Stimulated activated CD4-positive, alpha-beta T cell treated with anti-CD3 and anti-CD28 coated beads, Interleukin-1b, Interleukin-23, amount 100 ng/mL, for 24 hours (primary cell): Measurements from ENCODE around the gene LRRC45.

Experiments used
- DNase-seq, 4 experiments: peaks; one replicate each; pipeline ENCODE4 v3.0.0-alpha.2; 2020; ENCODE audit warnings: low read depth in 4 of 4, low spot score in 1 of 4

The LRRC45 gene

DNA sequence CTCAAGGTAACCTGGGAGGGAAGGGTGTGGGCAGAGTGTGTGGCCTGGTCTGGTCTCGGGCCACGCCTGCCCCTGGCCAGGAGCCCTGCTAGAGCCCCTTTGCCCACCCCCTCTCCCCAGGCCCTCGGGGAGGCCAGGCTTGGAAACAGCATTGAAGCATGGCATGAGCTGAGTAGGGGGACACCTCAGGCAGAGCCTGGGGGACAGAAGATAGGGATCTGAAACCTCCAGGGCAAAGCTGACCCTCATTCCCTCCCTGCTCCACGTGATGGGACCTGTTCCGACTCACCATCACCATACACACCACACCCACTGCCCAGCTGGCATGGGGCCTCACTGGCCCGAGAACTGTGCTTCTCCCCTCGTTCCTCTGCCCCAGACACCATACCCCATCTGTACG, 26.0 kb downstream of the LRRC45 start:
- no peak for DNase-seq

DNA sequence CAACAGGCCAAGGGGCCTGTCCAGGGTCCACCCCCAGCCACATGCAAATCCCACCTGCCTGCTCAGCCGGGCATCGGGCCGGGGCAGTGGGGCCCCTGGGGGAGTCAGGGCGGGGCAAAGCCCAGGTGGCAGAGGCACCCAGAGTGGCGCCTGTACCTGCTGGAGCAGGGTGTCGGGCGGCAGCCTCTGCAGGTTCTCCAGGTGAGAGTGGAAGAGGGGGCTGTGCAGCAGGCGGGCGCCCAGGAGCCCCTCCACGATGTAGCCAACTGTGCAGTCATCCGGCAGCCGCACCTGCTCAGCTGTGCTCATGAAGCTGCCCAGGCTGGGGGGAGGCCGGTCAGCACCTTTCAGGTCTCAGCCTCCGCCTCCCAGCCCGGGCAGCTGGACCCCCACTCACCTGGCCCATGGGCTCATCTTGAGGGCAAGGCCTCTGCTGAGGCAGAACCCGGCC, 26.4 kb downstream of the LRRC45 start:
- no peak for DNase-seq

- no peak for DNase-seq
Measured at GRCh38 chr17:82050152-82050760, 27.2 kb downstream of the LRRC45 start.

DNA sequence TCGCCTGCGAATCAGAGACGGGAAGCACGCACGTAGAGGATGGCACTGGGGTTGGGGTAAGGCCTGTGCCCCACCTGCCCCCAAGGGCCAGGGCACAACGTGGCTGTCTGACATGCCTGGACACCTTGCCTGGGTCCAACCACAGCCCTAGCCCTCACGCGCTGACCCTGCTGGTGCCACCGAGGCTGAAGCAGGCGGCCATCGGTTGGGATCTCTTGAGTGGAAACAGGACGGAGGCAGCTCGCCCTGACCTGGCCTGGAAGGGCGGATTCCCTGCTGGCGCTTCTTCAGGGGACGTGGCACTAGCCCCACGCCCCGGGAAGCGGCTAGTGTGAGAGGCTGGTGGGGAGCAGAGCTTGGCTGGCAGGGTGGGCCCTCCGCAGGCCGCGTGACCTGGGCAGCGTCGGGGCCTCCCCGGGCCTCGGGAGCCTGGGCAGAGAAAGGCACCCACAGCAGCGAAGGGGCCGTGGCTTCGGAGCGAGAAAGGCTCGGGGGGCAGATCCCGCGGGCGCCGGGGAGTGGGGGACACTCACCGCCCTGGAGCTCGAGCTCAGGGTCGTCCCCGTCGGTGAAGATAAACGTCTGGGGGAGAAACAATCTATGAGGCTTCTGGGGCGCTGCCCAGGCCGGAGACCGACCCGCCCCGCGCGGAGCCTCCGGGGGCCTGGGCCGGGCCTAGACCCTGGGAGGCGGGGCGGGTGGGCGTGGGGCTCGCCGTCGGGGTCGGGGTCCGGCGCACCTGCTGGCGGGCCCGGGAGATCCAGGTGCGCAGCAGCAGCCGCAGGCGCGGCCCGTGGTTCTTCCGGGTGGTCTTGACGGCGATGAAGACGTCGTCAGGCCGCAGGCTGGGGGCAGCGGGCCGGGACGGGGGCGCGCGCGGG, 27.9 kb downstream of the LRRC45 start:
- DNase-seq, result no peak

- peak; percentile 67 to 84 (median 80) for DNase-seq
Measured at GRCh38 chr17:82051776-82052637, 28.9 kb downstream of the LRRC45 start, which contains the start of the genes GPS1 and RFNG. TSS of gene GPS1 (plus strand) at chr17:82051898. CDS start at chr17:82051932, 34 bp downstream. TSS of gene RFNG (minus strand) at chr17:82051811. CDS start at chr17:82051766, 45 bp downstream.

DNA sequence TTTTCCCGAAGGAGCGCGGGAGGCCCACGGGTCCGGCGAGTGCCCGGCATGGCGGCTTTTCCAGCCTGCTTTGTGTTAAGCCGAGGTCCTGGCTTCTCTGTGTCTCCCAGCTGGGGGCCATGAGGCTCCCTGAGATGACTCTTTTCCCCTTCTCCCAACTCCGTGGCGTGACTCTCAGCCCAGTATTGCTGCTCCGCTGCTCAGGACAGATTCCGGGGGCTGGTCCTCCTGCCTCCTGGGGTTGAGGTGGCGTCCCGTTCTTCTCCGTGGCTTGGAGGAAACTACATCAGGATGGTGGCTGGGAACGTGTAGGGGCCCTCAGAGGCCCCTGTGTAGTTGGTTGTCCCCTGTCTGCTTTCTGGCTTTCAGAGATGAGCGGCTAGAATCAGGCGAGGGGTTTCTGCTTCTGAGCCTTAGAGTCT, 29.5 kb downstream of the LRRC45 start:
- no peak for DNase-seq

DNA sequence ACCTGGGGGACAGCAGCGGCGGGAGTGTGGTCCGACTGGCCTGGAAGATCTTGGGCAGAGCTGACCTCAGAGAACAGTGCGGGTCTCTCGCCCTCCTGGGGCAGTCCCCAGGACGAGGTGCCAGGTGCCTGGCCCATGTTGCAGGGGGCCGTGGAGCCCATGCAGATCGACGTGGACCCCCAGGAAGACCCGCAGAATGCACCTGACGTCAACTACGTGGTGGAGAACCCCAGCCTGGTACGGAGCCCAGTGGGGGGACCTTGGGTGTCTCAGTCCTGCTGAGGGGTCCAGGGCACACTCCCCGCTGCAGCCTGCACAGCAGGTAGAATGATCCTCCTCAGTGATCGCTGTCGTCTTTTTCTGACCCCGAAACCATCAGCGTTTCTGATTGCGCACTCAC, 30.0 kb downstream of the LRRC45 start:
- no peak for DNase-seq

DNA sequence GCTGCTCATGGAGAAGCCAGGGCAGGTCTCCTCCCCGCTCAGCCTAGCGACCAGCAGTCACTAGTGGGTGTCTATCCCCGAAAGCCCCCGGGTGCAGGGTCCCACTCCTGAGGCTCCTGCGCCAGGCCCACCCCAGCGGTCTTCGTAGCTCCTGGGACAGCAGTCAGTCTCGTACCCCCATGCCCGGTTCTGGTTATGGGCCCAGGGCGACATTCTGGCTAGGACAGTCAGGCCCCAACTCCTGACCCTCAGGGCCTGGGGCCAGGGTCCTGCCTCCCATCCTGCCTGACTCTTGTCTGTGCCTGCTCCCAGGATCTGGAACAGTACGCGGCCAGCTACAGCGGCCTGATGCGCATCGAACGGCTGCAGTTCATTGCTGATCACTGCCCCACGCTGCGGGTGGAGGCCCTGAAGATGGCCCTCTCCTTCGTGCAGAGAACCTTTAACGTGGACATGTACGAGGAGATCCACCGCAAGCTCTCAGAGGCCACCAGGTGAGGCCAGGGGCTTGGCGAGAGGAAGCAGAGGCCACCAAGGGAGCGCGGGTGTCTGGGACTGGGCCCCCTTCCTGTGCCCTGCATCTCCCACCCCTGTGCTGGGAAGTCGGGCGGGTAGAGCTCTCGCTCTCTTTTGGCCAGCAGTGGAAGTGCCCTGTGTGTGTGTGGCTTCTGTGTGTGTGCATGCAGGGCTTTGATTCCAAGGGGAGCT, 30.6 kb downstream of the LRRC45 start:
- DNase-seq, result no peak

DNA sequence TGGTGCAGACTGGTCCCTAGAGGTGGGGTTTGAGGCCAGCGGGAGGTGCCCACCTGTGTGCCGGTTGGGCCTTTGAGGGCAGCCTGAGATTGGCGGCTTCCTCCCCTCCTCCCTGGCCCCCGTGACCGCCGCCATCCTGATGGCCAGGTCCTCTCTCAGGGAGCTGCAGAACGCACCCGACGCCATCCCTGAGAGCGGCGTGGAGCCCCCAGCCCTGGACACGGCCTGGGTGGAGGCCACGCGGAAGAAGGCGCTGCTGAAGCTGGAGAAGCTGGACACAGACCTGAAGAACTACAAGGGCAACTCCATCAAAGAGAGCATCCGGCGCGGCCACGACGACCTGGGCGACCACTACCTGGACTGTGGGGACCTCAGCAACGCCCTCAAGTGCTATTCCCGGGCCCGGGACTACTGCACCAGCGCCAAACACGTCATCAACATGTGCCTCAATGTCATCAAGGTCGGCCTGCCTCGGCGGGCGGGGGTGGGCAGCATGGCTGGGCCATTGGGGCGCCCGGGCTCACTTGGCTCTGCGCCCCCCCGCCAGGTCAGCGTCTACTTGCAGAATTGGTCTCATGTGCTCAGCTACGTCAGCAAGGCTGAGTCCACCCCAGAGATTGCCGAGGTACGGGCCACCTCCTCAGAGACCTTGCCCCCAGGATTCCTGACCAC, 31.4 kb downstream of the LRRC45 start:
- no peak for DNase-seq

DNA sequence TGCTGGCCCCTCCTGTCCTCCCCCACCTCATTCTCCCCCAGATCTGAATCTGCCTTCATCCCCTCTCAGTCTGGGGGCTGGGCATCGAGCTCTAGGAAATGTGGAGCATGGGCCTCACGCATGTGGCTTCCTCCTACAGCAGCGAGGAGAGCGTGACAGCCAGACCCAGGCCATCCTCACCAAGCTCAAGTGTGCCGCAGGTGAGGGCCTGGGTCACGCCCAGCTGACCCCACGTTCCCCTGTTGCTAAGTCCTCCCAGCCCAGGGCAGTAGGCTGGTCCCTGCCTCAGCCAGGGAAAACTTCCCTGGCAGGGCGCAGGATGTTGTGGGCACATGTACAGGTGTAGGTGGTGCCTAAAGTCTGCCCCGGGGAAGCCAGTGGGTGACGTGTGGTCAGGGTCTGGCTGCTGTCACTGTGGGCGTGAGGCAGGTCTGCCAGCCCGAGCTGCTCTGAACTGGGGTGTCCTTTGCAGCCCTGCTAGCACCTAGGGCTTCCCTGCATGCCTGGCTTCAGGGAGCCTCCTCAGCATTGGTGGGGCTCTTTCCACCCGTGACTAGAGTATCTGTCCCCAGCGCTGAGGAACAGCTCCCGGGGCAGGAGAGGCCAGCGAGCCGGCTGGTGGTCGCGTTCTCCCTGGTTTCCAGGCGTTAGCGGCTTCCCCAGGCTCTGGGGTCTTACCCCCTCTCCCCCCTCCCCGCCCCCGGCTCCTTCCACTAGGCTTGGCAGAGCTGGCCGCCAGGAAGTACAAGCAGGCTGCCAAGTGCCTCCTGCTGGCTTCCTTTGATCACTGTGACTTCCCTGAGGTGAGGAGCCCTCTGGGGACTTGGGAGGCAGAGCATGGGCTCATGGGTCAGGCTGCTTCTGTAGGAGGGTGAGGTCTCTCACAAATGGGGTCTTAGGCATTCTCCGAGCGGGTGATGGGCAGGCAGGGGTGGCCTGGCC, 32.2 kb downstream of the LRRC45 start:
- DNase-seq, result no peak

DNA sequence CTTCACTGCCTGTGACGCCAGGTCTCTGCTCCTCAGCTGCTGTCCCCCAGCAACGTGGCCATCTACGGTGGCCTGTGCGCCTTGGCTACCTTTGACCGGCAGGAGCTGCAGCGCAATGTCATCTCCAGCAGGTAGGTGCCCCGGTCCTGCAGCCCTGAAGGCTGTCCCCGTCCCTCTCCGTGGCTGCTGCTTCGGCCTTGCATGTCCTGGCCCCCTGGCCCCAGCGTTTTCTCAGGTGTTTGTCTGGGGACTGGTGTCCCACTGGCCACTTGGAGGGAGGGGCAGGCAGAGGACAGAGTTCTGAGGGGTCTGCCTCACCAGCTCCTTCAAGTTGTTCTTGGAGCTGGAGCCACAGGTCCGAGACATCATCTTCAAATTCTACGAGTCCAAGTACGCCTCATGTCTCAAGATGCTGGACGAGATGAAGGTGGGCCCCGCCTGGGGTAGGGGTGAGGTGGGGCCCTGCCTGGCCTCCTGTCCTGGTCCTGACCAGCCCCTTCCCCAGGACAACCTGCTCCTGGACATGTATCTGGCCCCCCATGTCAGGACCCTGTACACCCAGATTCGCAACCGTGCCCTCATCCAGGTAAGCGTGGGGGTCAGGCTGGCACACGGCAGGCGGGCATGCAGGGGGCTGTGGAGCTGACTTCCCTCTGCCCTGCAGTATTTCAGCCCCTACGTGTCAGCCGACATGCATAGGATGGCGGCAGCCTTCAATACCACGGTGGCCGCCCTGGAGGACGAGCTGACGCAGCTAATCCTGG, 33.0 kb downstream of the LRRC45 start:
- no peak for DNase-seq

DNA sequence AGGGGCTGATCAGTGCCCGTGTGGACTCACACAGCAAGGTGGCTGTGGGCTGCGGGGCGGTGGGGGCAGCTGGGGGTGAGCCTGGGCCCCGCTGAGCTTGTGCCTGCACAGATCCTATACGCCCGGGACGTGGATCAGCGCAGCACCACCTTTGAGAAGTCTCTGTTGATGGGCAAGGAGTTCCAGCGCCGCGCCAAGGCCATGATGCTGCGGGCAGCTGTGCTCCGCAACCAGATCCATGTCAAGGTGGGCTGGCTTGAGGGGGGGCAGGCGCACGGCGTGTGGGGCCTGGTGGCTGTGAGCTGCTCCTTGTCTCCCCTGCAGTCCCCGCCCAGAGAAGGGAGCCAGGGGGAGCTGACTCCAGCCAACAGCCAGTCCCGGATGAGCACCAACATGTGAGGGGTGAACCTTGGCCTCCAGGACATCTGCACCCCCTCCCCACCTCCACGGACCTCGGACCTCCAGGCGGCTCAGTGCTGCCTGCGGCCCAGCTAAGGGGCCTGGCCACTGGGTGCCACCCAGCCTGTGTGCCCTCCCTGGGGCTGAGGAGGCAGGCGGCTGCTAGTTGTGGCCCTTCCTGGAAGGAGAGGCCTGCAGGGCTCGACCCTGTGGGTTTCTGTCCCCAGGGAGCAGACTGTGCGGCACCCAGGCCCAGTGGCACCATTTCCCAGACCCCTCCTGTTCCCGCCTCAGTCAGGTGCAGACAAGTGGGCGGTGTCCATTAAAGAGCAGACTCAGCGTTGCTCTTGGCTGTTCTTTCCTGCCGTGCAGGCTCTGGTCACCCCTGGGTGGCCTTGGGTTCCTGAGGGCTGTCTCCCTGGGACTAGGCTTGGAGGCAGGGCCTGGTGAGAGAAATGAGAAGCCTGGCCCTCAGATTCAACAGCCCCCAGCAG, 33.9 kb downstream of the LRRC45 start:
- DNase-seq, result no peak

DNA sequence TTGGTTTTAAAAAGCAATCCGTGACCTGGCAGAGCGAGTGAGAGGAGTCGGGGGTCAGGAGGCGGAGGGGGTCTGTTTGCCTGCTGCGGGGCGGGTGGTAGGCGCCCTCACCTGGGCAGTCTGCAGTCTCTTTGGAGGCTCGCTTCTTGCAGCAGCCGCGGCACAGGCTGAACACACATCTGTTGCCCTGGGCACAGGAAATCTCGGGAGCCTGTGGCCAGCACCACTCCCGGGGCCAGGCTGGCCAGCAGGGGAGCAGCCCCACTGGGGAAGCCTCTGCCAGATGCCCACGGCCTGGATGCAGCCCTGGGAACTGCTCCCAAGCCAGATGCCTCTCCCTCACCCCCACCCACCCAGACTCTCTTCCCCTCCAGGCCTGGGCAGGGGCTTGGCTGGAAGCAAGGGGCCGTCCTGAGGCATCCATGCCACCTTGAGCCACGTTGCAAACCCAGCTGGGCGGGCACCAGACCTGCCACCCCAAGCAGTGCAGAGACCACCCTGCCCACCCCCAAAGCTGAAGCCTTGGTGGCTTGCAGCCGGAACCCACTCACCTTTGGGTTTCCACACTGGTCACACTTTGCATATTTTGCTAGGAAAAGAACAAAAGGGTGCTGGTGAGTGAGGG, 35.2 kb downstream of the LRRC45 start:
- DNase-seq, result no peak

DNA sequence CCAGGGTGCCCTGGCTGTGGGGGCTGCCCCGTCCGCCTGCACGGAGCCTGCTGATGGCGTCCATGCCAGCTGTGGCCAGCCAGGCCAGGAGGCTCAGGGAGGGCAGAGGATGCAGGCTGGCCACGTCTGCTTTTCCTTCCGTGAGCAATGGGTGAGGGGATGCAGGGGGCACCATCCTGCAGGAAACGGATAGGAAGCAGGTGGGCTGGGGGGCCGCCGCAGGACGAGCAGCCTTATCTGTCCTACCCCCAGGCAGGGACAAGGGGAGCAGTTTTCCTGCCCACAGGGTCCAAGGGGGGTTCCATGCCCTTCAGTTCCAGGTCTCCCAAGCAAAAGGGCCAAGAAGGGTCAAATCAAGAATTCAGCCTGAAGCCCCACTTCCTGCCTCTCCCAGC, 35.7 kb downstream of the LRRC45 start:
- no peak for DNase-seq

DNA sequence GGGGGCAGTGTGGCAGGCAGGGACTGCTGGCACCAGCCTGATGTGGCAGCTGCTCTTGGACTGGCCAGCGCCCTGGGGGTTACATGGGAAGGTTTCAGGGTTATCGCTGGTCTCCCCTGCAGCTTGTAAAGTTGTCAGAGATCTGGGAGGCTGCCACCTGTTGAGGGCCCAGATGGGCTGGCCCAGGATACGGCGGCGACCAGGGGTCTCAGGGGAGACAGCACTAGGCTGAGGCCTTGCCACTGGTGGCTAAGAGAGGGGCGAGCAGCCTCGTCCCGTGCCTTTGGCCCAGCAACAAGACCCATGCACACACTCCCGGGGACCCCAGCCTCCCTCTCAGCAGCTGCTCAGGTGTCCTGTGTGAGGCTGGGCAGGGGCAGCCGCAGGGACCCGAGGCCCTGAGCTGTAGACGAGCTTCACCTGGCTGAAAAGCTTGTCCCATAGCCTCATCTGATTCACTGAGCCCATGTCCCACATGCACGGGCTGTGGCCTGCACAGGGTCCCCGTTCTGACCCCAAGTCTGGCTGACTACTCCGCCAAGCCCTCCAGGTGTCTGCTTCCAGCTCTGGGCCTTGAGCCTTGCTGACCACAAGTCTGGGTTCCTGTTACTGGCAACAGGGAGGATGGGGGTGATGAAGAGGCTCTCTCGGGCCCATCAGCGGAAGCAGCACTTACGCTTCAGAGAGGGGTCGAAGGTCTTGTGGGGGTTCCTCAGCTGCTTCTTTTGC, 36.3 kb downstream of the LRRC45 start:
- no peak for DNase-seq

DNA sequence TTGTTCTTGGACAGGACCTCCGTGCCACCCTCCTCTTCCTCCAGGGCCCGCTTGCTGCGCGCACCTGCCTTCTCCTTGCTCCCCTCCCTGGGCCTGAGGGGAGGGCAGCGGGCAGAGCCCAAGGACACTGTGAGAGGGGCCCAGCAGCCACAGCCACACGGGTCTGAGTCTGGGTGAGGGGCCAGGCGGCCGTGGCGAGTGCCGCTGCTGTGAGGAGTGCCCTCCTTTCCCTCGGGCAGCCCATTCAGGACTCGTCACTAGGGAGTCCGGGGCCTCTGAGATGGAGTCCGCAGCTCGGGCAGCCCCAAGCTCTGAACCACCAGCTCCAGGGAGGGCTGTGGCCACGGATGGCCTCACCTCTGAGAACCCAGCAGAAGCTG, 36.9 kb downstream of the LRRC45 start:
- DNase-seq, result no peak
